ENCODE data around the gene SEC24D.

Gene SEC24D

DNA sequence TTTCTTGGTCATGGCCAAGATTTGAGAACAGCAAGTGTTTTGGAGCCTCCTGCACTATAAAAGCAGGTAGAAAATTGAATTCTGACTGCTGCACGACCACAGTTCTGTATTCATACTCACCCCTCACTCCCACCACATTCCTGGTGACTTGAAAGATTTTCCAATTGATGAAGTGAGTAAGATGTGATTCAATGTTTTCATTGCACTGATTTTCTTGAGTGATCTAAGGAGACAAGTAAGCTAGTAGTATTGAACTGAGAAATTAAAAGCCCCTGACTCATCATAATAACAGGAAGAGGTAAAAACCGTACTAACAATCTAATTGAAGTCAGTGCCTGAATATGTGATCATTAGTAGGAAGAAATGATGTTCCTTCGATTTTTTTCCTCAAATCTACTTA lies 6.1 kb upstream of the SEC24D start:
- no peak for FAIRE-seq
- TF ChIP-seq, protein P1, sequence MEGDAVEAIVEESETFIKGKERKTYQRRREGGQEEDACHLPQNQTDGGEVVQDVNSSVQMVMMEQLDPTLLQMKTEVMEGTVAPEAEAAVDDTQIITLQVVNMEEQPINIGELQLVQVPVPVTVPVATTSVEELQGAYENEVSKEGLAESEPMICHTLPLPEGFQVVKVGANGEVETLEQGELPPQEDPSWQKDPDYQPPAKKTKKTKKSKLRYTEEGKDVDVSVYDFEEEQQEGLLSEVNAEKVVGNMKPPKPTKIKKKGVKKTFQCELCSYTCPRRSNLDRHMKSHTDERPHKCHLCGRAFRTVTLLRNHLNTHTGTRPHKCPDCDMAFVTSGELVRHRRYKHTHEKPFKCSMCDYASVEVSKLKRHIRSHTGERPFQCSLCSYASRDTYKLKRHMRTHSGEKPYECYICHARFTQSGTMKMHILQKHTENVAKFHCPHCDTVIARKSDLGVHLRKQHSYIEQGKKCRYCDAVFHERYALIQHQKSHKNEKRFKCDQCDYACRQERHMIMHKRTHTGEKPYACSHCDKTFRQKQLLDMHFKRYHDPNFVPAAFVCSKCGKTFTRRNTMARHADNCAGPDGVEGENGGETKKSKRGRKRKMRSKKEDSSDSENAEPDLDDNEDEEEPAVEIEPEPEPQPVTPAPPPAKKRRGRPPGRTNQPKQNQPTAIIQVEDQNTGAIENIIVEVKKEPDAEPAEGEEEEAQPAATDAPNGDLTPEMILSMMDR (IDR thresholded peaks at IDR 0.05; ENCODE audit: insufficient read depth, missing control alignments) = no peak
- DNase-seq (ENCODE audit: insufficient read length, low spot score) = no peak

DNA sequence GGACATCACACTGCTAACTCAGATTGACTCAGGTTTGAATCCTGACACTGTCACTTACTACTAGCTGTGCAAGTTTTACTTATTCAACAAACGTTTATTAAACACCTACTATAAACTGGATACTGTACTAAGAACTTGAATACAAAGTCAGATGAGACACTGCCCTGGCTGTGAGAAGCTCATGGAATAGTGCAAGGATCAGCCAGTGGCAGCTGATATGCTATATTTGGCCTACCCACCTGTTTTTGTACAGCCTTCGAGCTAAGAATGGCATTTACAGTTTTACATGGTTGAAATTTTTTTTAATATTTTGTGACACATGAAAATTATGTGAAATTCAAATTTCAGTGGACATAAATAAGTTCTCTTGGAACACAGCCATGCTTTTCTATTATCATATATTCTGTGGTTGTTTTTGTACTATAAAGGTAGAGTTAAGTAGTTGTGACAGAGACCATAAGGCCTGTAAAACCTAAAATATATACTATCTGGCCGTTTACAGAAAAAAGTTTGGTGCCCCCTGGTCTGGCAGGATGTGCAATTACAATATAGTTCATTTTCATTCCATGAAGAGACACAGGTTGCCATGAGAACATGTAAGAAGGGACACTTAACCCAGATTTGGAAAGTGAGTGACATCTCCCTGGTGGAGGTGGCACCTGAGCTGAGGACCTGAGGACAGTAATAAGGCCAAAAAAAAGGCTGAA lies 3.4 kb upstream of the SEC24D start:
- FAIRE-seq (no peak), DNase-seq (ENCODE audit: insufficient read length, low spot score) (no peak)
- TF ChIP-seq, protein P1 (IDR thresholded peaks at IDR 0.05; ENCODE audit: insufficient read depth, missing control alignments) = no peak

DNA sequence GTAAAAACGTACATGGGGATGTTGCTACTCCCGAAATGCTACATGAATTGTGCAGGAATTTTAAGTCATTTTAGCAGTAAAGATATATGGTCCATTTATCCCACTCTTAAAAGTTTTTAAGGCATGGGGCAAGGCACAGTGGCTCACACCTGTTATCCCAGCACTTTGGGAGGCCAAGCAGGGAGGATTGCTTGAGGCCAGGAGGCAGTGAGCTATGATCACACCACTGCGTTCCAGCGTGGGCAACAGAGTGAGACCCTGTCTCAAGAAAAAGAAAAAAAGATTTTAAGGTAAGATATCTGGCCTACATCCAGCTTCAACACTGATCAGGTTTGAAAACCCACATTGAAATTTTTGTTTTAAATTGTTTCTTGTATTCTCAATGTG lies 1.2 kb upstream of the SEC24D start:
- DNase-seq (ENCODE audit: insufficient read length, low spot score) (no peak), FAIRE-seq (no peak)
- TF ChIP-seq, protein P1 (IDR thresholded peaks at IDR 0.05; ENCODE audit: insufficient read depth, missing control alignments) = no peak

DNA sequence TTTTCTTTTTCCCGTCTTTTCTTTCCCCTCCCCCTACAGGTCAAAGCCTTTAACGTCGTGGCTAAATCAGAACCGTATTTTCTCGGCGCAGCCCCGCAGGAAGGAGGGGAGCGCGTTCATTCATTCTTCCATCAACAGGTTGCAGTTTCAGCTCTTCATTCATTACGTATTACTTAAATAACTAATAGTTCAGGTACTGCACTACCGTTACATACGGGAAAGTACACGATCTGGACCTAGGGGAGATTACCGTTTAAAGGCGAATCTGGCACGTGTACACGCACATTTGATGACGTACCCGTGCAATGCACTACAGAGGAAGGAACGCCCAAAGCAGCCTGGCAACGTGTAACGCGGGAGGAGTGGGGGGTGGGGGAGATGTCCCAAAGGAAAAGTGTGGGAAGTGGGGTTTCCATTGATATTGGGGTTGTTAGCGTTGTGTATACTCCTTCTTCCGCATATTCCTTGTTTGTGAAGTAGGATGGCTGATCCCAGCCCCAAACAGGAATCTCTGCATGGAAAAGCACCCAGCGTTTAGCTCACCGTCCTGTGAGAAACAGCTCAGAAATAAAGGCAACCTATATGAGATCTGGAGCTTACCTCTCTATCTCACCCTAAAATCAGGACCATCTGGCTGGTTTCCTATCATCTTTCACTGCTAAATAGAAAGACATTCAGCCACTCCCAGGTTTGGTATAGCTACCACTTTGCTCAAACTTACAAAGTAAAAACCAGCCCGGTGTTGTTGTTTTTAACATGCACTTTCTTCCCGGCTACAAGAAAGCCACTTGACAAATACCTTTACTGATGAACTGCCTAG lies 585 bp upstream of the SEC24D start:
- FAIRE-seq (no peak), DNase-seq (ENCODE audit: insufficient read length, low spot score) (no peak)
- TF ChIP-seq, protein P1 (IDR thresholded peaks at IDR 0.05; ENCODE audit: insufficient read depth, missing control alignments) = no peak

DNA sequence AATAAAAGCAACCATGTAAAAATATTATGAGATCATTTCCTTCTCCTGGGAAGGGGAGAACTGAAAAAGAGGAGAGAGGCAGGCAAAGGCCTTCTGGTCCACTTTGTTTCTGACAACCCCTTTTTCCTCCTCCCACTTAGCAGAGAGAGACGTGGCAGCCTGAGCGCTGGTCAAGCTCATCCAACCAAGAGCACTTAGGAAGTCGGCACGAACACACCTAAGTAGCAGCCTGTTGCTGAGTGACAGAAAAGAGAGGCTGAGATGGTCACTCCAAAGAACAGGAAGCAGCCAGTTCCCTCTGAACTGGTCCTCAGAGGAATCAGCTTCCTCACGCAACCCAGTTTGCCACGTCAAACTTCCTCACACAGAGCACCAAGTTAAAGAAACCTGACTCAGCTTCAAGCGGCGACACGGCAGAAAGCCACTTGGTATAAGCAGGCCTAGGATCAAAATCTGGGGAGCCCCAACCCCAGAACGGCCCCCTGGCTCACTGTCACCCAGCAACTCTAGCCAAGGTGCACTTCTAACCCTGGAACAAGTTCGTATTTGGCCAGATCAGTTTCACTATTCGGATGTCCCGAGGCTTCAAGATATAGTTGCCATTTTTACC lies 861 bp downstream of the SEC24D start:
- TF ChIP-seq, protein P1 (IDR thresholded peaks at IDR 0.05; ENCODE audit: insufficient read depth, missing control alignments) = no peak
- no peak for DNase-seq (ENCODE audit: insufficient read length, low spot score)
- FAIRE-seq = no peak

DNA sequence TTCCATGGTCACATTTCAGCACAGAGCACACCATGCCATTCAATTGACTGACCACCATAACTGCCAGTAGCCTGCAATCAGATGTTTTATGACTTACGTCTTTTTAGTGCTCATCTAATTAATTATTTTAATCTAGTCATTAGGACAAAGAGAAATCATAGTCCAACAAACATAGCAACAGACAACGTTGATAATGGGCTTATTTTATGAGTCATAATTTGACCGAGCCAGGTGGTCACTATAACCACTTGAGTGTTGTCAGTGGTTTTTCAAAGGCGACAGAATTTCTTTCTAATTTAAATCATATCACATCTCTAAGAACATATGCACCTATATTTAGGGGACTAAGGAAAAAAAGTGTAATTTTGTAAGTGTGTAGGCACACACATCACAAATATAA lies 1.9 kb downstream of the SEC24D start:
- TF ChIP-seq, protein P1 (IDR thresholded peaks at IDR 0.05; ENCODE audit: insufficient read depth, missing control alignments) = no peak
- no peak for FAIRE-seq
- DNase-seq (ENCODE audit: insufficient read length, low spot score) = no peak

All from D721Med (cell line).